Sigmoid colon (tissue), 4 donors: ENCODE data around the gene ARSG.

ENCODE experiments used
- EP300 ChIP-seq, 4 donors: sonication (generic); formaldehyde crosslinking; IDR thresholded peaks; one replicate each; pipeline ENCODE4 v1.6.1; 2017; ENCODE audit warnings: antibody characterized with exemption in 4 of 4
- POLR2A ChIP-seq, 2 donors: fragments of 450-650 bp; IDR thresholded peaks; one replicate each; pipeline ENCODE4 v1.6.1; 2016; ENCODE audit warnings: antibody characterized with exemption in 2 of 2, mild to moderate bottlenecking in 2 of 2, moderate library complexity in 2 of 2
- POLR2AphosphoS5 ChIP-seq, 4 donors: sonication (generic); formaldehyde crosslinking; IDR thresholded peaks; one replicate each; pipeline ENCODE4 v1.6.1; 2017; ENCODE audit warnings: antibody characterized with exemption in 4 of 4
- TF ChIP-seq, protein P1 (sequence below), 4 experiments: fragments of 450-650 bp in 3 of 4; fragments of 200-600 bp in 1 of 4; IDR thresholded peaks; one replicate each; pipeline ENCODE4 v1.5.1; 2016 to 2019; ENCODE audit warnings: antibody characterized with exemption in 4 of 4, mild to moderate bottlenecking in 3 of 4, moderate library complexity in 2 of 4

DNA sequence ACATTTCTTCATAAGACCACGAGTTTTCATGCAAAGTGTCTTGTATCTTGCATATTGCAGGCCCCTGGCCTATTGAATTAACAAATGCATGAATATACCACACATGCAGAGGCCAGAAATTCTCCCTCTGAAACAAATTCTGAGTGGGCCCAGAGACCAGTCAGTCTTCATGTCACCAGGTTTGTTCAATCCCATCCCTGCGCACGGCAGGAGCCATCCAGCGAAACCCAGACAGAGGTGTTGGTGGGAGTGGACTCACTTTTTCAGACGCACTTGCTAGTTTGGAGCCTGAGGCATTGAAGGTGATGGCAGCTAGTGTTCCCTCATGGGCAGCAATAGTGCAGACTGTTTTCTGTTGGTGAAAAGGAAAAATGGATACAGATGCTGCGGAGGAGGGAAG, 144.1 kb downstream of the ARSG start:
- no peak for TF ChIP-seq POLR2A (IDR thresholded peaks at IDR 0.05)
- TF ChIP-seq, protein P1, sequence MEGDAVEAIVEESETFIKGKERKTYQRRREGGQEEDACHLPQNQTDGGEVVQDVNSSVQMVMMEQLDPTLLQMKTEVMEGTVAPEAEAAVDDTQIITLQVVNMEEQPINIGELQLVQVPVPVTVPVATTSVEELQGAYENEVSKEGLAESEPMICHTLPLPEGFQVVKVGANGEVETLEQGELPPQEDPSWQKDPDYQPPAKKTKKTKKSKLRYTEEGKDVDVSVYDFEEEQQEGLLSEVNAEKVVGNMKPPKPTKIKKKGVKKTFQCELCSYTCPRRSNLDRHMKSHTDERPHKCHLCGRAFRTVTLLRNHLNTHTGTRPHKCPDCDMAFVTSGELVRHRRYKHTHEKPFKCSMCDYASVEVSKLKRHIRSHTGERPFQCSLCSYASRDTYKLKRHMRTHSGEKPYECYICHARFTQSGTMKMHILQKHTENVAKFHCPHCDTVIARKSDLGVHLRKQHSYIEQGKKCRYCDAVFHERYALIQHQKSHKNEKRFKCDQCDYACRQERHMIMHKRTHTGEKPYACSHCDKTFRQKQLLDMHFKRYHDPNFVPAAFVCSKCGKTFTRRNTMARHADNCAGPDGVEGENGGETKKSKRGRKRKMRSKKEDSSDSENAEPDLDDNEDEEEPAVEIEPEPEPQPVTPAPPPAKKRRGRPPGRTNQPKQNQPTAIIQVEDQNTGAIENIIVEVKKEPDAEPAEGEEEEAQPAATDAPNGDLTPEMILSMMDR (IDR thresholded peaks at IDR 0.05) = no peak
- no peak for TF ChIP-seq POLR2AphosphoS5 (IDR thresholded peaks at IDR 0.05)
- TF ChIP-seq EP300 (IDR thresholded peaks at IDR 0.05) = no peak
